GM12801 (cell line): ENCODE results near the gene SLC34A1.

Experiments used
- CTCF ChIP-seq: IDR thresholded peaks from one replicate; pipeline ENCODE4 v1.5.1; 2011; ENCODE audit warnings: control low read depth; ENCODE audit not compliant: insufficient read length; ENCODE audit errors: extremely low read depth

The SLC34A1 gene

GRCh38 chr5:177362292-177362609 lies 22.0 kb upstream of the SLC34A1 start:
- TF ChIP-seq CTCF = no peak

GRCh38 chr5:177362610-177363507 lies 21.4 kb upstream of the SLC34A1 start:
- TF ChIP-seq CTCF = no peak

GRCh38 chr5:177363565-177363964 lies 20.7 kb upstream of the SLC34A1 start:
- no peak for TF ChIP-seq CTCF

GRCh38 chr5:177364159-177364962 lies 19.9 kb upstream of the SLC34A1 start:
- TF ChIP-seq CTCF = no peak

GRCh38 chr5:177365845-177366527 lies 18.2 kb upstream of the SLC34A1 start:
- no peak for TF ChIP-seq CTCF

GRCh38 chr5:177366528-177367322 lies 17.5 kb upstream of the SLC34A1 start:
- TF ChIP-seq CTCF = no peak
